GM21717 (cell line): ENCODE data around the gene ALDH18A1.

ENCODE experiments used
- ATAC-seq: cut with Tn5 transposase; IDR thresholded peaks from one replicate; pipeline ENCODE4 v1.9.1; 2021; ENCODE audit warnings: mild to moderate bottlenecking, moderate library complexity; ENCODE audit not compliant: unreplicated experiment

ALDH18A1 gene

GRCh38 chr10:95588025-95588424, 68.5 kb downstream of the ALDH18A1 start:
- no peak for ATAC-seq

GRCh38 chr10:95579835-95580535, 76.5 kb downstream of the ALDH18A1 start:
- no peak for ATAC-seq

- no peak for ATAC-seq
Observed at GRCh38 chr10:95579292-95579691, 77.2 kb downstream of the ALDH18A1 start.

- no peak for ATAC-seq
Observed at GRCh38 chr10:95578619-95579018, 77.9 kb downstream of the ALDH18A1 start.

GRCh38 chr10:95574649-95575365, 81.7 kb downstream of the ALDH18A1 start:
- no peak for ATAC-seq

GRCh38 chr10:95573964-95574604, 82.4 kb downstream of the ALDH18A1 start:
- no peak for ATAC-seq

- ATAC-seq = no peak
Observed at GRCh38 chr10:95573527-95573926, 83.0 kb downstream of the ALDH18A1 start.

- no peak for ATAC-seq
Observed at GRCh38 chr10:95572131-95572820, 84.2 kb downstream of the ALDH18A1 start.

- no peak for ATAC-seq
Observed at GRCh38 chr10:95571390-95571789, 85.1 kb downstream of the ALDH18A1 start.

GRCh38 chr10:95569368-95569767, 87.1 kb downstream of the ALDH18A1 start:
- no peak for ATAC-seq

- no peak for ATAC-seq
Observed at GRCh38 chr10:95567903-95568630, 88.4 kb downstream of the ALDH18A1 start.

GRCh38 chr10:95566136-95566535, 90.4 kb downstream of the ALDH18A1 start:
- ATAC-seq = no peak

- no peak for ATAC-seq
Observed at GRCh38 chr10:95565336-95565735, 91.2 kb downstream of the ALDH18A1 start.

- no peak for ATAC-seq
Observed at GRCh38 chr10:95564291-95564690, 92.2 kb downstream of the ALDH18A1 start.

GRCh38 chr10:95562341-95562965, 94.1 kb downstream of the ALDH18A1 start:
- ATAC-seq = no peak

- ATAC-seq = no peak
Observed at GRCh38 chr10:95561864-95562177, 94.7 kb downstream of the ALDH18A1 start.

- peak; percentile 99 for ATAC-seq
Observed at GRCh38 chr10:95561177-95561863, 95.2 kb downstream of the ALDH18A1 start, which contains the start of gene SORBS1. Gene SORBS1, minus strand, starts transcription at chr10:95561371. Its CDS starts 120,236 bp downstream, at chr10:95441135.

- peak; percentile 29 for ATAC-seq
Observed at GRCh38 chr10:95560278-95561176, 96.0 kb downstream of the ALDH18A1 start.

GRCh38 chr10:95559896-95560277, 96.6 kb downstream of the ALDH18A1 start:
- no peak for ATAC-seq
